Muscle layer of duodenum (tissue), 2 donors: ENCODE data around the gene B4GALT6.

Source experiments
- H3K27ac ChIP-seq: one replicate; pipeline ENCODE4 v1.7.0; 2013; ENCODE audit warnings: mild to moderate bottlenecking, low read length
- H3K27me3 ChIP-seq: one replicate; pipeline ENCODE4 v1.7.0; 2013; ENCODE audit warnings: low read depth, mild to moderate bottlenecking, control low read depth, low read length
- H3K36me3 ChIP-seq, 2 donors: one replicate each; pipeline ENCODE4 v1.7.0; 2013; ENCODE audit warnings: low read length in 2 of 2, control low read depth in 1 of 2, mild to moderate bottlenecking in 1 of 2; ENCODE audit not compliant: insufficient read depth in 2 of 2, control insufficient read depth in 1 of 2
- H3K4me1 ChIP-seq, 2 donors: one replicate each; pipeline ENCODE4 v1.7.0; 2013; ENCODE audit warnings: low read length in 2 of 2, mild to moderate bottlenecking in 2 of 2, control low read depth in 1 of 2, moderate library complexity in 1 of 2; ENCODE audit not compliant: insufficient read depth in 2 of 2, control insufficient read depth in 1 of 2
- H3K4me3 ChIP-seq, 2 donors: one replicate each; pipeline ENCODE4 v1.7.0; 2013; ENCODE audit warnings: low read length in 2 of 2, low read depth in 1 of 2, mild to moderate bottlenecking in 1 of 2
- H3K9me3 ChIP-seq, 2 donors: one replicate each; pipeline ENCODE4 v1.7.0; 2013; ENCODE audit warnings: low read length in 2 of 2, control low read depth in 1 of 2, mild to moderate bottlenecking in 1 of 2; ENCODE audit not compliant: control insufficient read depth in 1 of 2
- donor health status: healthy.

B4GALT6 gene

DNA sequence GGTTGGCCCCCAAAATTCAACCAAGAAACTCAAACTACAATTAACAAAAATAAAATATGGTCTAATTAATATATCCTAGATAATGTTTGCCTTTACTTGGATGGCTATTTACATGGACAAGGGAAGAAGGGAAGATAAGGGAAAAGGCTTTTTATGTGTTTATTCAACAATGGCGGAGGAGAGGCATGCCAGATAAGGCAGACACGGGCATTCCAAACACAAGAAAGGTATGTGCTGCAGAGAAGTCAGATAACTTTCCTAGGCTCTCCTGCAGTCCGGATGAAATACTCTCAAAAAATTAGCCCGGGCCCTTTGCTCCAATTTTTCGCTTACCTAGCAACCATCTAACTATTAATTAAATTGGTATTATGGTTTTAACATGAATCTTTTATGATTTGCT is 97.8 kb downstream of the B4GALT6 start:
- Histone ChIP-seq H3K27ac (no peak overlapping the region), H3K36me3 (no peaks in the 10 kb centered on the region), H3K4me1 (no peaks in the 10 kb centered on the region), H3K4me3 (no peak overlapping the region), H3K9me3 (no peaks in the 10 kb centered on the region), H3K27me3 (no peaks in the 10 kb centered on the region)

- Histone ChIP-seq H3K36me3 (no peaks in the 10 kb centered on the region), H3K4me3 (no peak overlapping the region), H3K4me1 (no peaks in the 10 kb centered on the region), H3K27me3 (no peaks in the 10 kb centered on the region), H3K9me3 (no peaks in the 10 kb centered on the region), H3K27ac (no peak overlapping the region)
Measured at GRCh38 chr18:31585991-31586390, 98.4 kb downstream of the B4GALT6 start.

DNA sequence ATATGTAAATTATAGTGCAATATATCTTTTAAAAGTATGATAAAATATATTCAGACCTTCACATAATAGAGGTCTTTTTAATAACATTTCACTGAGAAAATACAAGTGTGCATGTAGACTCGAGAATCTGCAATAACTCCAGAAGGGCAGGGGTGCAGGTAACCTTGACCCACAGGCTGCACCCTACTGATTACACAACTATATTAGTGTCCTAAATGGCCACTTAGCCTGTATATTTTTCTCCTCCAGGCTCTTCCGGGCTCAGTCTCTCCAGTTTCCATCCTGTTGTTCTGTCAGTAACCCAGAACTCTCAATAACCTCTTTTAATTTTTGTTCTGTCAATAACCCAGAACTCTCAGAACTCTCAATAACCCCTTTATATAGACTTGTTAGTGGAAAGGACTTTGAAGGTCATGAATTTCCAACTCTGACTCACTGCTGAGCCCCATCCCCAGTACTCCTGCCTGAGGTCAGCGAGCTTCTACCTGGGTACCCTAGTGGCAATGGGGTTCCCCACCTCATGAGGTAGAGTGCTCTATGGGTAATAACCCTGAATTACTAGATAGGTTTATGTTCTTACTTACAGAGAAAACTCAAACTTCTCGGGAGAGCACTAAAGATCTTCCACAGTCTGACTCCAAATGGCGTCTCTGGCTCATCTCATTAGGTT is 101.1 kb downstream of the B4GALT6 start:
- no peak overlapping the region for H3K4me3 ChIP-seq
- no peaks in the 10 kb centered on the region for H3K36me3 ChIP-seq
- no peak overlapping the region for H3K27ac ChIP-seq
- no peaks in the 10 kb centered on the region for H3K27me3 ChIP-seq
- H3K4me1 ChIP-seq, result no peaks in the 10 kb centered on the region
- no peaks in the 10 kb centered on the region for H3K9me3 ChIP-seq

- Histone ChIP-seq H3K36me3 (no peaks in the 10 kb centered on the region), H3K9me3 (no peaks in the 10 kb centered on the region), H3K27ac (no peak overlapping the region), H3K4me1 (no peaks in the 10 kb centered on the region), H3K4me3 (no peak overlapping the region), H3K27me3 (no peaks in the 10 kb centered on the region)
Measured at GRCh38 chr18:31581498-31582197, 102.7 kb downstream of the B4GALT6 start.

DNA sequence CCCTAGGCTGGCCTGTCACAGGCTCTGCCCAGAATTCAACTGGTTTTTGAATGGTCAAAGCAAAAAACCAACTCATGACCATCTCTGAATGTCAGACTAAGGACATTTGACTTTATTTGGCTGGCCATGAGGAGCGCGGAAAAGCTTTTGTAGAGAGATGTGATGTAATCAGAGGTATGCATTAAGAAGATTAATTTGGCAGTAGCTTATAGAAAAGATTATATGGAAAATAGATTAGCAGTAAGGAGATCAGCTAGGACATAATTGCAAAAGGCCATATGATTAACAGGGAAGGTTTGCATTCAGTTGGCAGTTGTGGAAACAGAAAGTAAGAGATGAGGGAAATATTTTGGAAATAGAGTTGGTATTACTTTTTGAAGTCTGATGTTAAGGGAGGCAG is 105.0 kb downstream of the B4GALT6 start:
- Histone ChIP-seq H3K27me3 (no peaks in the 10 kb centered on the region), H3K36me3 (no peaks in the 10 kb centered on the region), H3K27ac (no peak overlapping the region), H3K4me3 (no peak overlapping the region), H3K9me3 (no peaks in the 10 kb centered on the region), H3K4me1 (no peaks in the 10 kb centered on the region)

- H3K36me3 ChIP-seq, result no peaks in the 10 kb centered on the region
- H3K4me1 ChIP-seq, result no peaks in the 10 kb centered on the region
- no peaks in the 10 kb centered on the region for H3K9me3 ChIP-seq
- H3K4me3 ChIP-seq, result no peak overlapping the region
- no peak overlapping the region for H3K27ac ChIP-seq
- H3K27me3 ChIP-seq, result no peaks in the 10 kb centered on the region
Measured at GRCh38 chr18:31578126-31578525, 106.3 kb downstream of the B4GALT6 start.

- H3K27ac ChIP-seq, result no peak overlapping the region
- no peaks in the 10 kb centered on the region for H3K4me1 ChIP-seq
- H3K9me3 ChIP-seq, result no peaks in the 10 kb centered on the region
- no peaks in the 10 kb centered on the region for H3K27me3 ChIP-seq
- H3K4me3 ChIP-seq, result no peak overlapping the region
- H3K36me3 ChIP-seq, result no peaks in the 10 kb centered on the region
Measured at GRCh38 chr18:31577195-31577594, 107.2 kb downstream of the B4GALT6 start.

DNA sequence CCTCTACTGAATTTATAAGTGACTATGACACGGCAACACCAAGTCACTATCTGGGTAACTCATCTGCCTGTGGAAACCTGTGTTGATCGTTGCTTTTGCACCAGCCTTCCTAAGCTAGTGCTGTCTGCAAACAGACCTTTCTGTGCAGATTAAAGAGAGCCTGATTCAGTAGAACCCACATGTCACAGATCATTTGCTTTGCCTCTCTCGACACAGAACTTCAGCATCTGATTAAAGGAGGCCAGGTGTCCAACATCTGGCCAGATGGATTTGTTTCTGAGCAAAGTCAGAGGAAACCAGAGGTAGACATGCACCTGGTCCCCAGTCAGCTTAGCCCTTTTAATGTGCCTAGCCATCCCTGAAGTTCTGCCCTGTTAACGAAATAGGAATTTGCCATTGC is 107.7 kb downstream of the B4GALT6 start:
- no peak overlapping the region for H3K27ac ChIP-seq
- H3K4me3 ChIP-seq, result no peak overlapping the region
- H3K4me1 ChIP-seq, result no peaks in the 10 kb centered on the region

DNA sequence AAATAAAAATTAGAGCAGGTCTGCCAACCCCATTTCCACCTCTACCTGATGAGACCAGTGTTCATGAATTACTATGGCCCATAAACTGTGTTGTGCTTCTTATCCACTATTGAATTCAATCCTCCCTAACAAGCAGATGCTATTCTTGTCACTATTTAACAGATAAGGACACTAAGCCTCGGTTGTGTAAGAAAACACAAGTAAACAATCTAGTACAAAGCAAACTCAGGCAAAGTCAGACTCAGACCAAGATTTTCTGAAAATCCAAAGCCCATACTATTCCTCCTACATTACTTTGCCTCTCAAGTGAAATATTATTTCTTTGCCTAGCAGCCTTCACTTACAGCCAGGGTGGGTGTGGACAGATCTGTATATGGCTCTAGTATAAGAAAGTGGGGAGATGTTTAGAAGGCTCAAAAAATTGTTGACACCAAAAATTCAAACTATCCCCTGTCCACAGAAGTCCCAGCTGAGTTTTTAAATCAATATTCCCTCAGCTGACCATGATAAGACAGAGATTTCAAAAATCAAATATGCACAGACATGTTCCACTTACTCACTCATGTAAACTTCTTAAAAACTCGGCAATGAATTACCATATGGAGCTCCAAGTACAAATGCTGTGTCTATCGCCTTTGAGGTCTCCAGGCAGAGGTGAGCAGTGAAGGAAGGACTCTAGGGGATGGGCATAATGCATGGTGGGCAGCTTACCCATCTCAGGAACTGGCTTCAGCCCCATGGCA is 108.7 kb downstream of the B4GALT6 start:
- Histone ChIP-seq H3K4me1 (no peaks in the 10 kb centered on the region), H3K9me3 (no peaks in the 10 kb centered on the region), H3K27me3 (no peaks in the 10 kb centered on the region), H3K36me3 (no peaks in the 10 kb centered on the region), H3K4me3 (no peak overlapping the region), H3K27ac (no peak overlapping the region)

More for the DNA sequence above, 107.7 kb downstream of the B4GALT6 start:
- no peaks in the 10 kb centered on the region for H3K27me3 ChIP-seq
- no peaks in the 10 kb centered on the region for H3K36me3 ChIP-seq
- H3K9me3 ChIP-seq, result no peaks in the 10 kb centered on the region

DNA sequence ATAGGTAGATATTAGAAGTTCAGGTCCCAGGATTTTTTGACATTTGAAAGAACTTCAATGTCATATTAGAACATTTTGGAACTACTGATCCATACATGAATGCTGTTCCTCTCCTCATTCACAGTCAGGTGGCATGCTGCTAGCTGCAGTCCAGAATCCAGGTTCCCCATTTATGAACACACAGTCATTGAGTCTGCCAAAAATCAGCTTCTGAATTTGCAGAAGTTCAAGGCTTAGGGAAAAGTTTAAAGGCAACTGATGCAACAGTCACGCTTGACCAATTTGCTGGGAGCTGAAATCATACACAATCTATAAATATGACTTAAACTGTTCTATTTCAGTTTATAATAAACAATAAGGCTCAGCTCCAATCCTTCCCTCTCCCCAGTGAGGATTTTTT is 110.0 kb downstream of the B4GALT6 start:
- Histone ChIP-seq H3K36me3 (no peaks in the 10 kb centered on the region), H3K27ac (no peak overlapping the region), H3K4me3 (no peak overlapping the region), H3K4me1 (no peaks in the 10 kb centered on the region), H3K9me3 (no peaks in the 10 kb centered on the region), H3K27me3 (no peaks in the 10 kb centered on the region)
